DMS 273 (cell line): ENCODE measurements around the gene HOXD10.

Experiments
- DNase-seq: peaks from one replicate; lab custom pipeline; 2025; ENCODE audit not compliant: unreplicated experiment; lab: John Stamatoyannopoulos, UW

The HOXD10 gene

GRCh38 chr2:176105730-176106580, 10.6 kb upstream of the HOXD10 start:
- DNase-seq: no peak

DNA sequence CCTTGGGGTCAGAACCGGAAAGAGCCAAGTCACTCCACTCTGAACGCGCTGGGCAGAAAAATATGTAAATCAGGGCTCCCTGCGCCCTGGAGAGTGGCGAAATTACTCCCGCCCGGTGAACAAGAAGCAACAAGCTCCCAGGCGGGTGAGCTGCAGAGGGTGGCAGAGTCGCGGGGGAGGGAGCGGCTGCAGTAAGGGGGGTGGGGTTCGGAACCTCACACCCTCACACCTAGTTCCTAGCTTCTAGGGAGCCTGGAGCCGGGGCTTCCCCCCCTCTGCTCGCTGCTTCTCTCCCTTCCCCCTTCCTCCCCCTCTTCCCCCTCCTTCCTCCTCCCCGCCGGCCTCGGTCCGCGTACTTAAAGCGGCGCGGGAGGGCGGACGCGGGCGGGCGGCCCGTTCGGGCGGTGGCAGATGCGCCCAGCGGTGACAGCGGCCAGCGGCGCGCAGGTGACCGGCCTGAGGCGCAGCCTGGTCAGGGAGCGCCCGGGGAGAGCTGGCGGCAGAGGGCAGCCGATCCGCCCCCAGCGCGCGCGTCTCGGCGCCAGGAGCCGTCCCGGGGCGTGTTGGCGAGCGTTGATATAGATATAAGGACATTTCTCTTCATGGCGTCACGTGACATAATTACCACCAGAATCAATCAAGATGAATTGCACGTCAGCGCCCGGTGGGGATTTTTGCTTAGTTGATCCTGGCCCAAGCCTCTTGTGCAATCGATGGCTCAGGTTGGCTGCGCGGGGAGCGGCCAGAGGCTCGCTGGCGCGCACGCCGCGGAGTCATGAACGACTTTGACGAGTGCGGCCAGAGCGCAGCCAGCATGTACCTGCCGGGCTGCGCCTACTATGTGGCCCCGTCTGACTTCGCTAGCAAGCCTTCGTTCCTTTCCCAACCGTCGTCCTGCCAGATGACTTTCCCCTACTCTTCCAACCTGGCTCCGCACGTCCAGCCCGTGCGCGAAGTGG, 9.7 kb upstream of the HOXD10 start, which contains the start of gene HOXD11:
Gene HOXD11 (plus strand): TSS at position 700 of the 959 bp plus-strand sequence. CDS start 76 bp downstream, at position 776.
- DNase-seq: peak; percentile 83

GRCh38 chr2:176107731-176108181, 8.8 kb upstream of the HOXD10 start:
- peak; percentile 70 for DNase-seq

DNA sequence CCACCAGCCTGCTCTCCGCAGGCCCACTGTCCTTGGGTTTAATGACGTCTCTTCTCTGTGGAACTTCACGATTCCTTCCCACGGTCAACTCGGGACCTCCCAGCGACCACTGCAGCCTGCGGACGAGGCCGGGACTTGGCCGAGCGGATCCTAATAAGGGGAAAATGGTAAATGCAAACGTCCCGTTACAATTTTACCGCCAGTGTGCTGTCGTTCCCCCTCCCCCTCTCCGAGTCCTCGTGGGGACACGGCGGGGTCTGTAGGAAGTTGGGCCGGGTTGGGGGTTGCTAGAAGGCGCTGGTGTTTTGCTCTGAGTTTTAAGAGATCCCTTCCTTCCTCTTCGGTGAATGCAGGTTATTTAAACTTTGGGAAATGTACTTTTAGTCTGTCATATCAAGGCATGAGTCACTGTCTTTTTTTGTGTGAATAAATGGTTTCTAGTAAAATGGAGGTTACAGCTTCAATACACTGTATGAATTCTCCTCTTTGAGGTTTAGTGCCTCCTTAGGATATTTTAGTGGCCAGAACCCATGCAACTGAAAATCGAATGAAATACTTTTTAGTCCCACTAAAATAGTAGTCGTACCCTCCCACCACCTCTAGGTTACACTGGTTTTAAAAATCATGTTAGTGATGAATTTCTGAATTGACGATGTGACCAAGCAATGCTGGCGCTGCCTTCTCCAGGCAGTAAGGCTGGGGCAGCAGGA, 7.2 kb upstream of the HOXD10 start:
- DNase-seq: no peak

DNA sequence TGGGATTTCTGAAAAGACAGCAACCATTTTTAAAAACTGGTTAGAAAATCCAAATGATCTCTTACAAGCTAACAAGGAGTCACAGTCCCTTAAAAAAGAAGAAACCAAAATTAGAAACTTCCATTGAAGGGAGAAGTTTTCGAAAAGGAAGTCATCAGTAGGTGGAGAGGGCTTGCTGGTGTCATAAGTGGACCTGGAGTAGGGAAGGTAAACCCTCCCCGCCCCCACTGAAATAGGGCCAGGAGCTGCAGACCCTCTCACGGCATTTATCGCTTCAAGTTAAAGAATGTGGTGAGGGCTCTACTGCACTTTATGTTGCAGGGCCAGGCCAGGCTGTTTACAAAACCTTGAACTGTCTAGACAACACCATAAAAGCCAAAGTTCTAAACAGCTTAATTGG, 6.6 kb upstream of the HOXD10 start:
- no peak for DNase-seq

DNA sequence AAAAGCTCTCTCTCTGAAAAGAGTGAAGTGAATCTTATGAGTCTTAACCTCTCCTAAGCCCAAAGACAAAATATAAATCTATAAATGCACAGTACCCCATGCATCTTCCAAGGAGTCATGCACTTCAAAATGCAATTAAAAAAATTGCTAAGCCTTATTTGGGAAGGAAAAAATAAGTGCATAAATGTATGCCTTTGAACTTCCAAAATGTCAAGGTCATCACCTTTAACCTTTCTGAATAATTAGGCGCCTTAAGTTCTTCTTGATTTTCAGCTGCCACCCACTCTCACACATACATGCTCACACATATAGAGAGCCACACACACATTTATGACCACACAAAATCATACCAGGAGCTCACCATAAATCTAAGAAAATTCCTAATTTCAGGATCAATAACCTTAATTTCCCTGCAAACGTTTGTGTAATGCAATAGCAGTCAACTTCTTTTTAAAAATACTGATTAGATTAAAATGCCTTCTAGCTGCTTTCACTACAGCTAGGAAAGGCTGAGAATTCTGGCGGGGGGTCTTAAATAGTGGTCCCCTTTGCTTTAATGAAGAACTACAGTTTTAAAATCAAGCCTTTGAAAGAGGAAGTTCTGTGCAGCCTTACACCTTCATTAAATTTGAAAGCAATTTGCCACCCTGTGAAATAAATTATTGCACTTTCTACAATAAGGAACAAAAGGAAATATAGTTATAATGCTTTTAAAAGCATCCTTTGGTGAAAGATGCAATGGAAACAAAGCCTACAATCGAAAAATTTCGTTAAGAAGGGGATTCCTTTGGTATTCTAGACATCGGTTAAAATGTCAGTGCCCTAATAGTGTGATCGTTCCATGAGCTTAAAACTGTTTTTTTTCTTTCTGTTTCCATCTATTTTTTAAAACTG, 5.9 kb upstream of the HOXD10 start:
- no peak for DNase-seq

- peak; percentile 85 for DNase-seq
Observed at GRCh38 chr2:176111309-176111663, 5.3 kb upstream of the HOXD10 start.

- DNase-seq: no peak
Observed at GRCh38 chr2:176111846-176112374, 4.7 kb upstream of the HOXD10 start.

GRCh38 chr2:176112375-176113302, 3.9 kb upstream of the HOXD10 start:
- no peak for DNase-seq

- no peak for DNase-seq
Observed at GRCh38 chr2:176114120-176114929, 2.3 kb upstream of the HOXD10 start.

DNA sequence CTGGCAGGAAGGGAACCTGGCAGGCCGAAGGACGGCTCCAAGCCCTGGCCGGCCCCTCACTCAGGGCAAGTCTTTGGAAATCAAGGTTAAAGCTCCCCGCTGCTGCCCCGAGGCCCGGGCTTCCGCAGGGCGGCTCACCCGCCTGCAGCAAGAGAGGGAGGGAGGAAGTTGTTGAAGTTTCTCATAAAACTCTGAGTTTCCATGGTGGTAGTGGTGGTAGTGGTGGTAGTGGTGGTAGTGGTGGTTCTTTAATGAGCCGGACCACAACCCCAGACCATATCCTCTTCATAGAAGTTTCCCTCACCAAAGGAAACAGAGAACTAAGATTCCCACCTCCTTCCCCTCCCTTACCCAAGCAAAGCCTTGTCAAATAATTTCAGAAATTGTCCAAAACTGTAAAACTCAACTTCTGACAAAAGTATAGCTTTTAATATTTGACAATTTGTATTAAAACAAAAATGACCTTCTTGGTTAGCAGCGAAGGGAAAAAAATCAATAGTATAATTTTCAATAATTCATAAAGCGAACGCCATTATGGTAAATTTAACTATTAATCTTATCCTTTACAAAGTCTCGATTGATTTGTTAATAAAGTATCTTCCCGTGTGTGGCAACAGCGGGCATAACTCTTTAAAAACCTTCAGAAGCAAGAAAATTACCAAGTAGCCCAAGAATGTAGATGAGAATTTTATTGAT, 1.5 kb upstream of the HOXD10 start:
- no peak for DNase-seq

DNA sequence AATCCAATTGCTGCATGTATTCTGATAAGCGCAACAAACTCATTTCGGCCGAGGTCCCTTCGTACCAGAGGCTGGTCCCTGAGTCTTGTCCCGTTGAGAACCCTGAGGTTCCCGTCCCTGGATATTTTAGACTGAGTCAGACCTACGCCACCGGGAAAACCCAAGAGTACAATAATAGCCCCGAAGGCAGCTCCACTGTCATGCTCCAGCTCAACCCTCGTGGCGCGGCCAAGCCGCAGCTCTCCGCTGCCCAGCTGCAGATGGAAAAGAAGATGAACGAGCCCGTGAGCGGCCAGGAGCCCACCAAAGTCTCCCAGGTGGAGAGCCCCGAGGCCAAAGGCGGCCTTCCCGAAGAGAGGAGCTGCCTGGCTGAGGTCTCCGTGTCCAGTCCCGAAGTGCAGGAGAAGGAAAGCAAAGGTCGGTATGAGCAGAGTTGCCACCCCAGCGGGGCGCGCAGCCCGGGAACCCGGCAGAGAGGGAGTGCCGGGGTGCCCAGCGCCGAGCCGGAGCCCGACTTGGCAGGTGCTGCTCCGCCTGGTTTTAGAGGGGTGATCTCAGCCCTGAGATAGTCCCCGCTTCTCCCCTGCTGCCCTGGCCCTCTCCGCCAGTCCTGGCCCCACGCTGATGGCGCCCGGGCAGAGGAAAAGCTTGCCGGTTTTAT, 714 bp downstream of the HOXD10 start:
- no peak for DNase-seq

DNA sequence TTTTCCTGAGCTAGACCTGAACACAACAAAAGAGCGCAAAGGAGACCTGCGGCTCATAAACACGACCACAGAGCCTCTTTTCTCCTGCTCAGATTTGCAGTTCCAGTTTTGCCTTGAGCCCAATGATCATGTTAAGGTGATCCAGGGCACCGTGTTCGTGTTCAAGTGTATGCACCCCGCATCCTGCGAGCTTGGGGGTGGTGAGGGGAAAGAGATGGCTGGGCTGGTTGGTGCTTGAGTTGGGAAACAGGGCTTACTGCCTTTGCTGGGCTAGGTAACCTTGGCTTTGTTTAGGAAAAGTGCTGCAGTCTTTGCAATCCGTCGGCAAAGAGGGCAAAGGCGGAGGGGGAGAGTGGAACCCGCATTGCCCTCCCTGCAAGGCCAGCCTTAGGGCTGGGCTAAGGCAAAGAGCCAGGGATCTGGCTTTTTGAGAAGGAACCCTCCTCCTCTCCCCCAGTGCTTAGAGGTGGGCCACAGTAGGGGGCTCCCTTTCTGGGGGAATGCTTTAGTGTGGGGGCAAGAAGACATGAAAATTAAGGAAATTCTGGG, 1.3 kb downstream of the HOXD10 start:
- DNase-seq: no peak

- no peak for DNase-seq
Observed at GRCh38 chr2:176118601-176119339, 2.2 kb downstream of the HOXD10 start.

DNA sequence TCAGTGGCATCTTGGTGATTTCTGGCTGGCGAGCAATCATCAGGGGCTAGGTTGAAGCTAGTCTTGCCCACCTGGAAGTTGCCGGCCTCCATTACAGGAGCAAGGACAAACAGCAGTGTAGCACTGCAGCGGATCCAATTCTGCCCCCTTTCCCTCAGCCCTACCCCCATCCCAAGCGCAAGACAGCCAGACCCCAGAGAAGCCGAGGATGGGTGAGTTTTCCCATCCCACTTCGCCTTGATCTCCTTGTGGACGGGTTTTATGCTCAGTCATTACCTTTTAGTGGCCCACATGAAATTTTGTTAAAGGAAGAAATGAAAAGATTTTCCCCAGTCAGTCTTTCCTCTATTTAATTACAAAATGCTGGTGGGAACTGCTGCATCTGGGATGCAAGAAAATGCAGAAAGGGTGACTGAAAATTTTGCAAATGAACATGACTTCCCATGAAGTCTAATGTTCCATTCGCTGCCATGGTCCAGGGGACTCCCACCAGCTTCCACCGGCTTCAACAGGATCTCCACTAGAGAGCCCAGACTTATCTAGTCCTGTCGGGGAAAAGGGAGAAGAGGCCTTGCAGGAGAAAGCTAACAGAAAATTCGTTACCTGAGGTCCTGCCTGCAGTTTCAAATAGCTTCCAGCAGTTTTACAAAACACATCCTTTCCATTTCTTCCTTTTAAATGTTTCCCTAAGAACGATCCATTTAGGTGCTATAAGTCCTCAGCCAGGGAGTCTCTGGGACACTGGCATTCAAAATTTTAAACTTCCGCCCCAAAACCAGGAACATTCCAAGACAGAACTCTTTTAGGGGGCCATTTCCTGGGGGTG, 4.0 kb downstream of the HOXD10 start:
- no peak for DNase-seq
